GM21723 (cell line): ENCODE data around the gene ZPLD1.

Experiments
- ATAC-seq: cut with Tn5 transposase; IDR thresholded peaks from one replicate; pipeline ENCODE4 v1.9.1; 2021; ENCODE audit warnings: mild to moderate bottlenecking, moderate library complexity; ENCODE audit not compliant: unreplicated experiment

ZPLD1 gene

GRCh38 chr3:102434715-102435114 lies at the start of gene ZPLD1:
TSS of gene ZPLD1 (plus strand) at chr3:102435015. CDS start at chr3:102438488, 3,473 bp downstream.
- ATAC-seq = no peak

DNA sequence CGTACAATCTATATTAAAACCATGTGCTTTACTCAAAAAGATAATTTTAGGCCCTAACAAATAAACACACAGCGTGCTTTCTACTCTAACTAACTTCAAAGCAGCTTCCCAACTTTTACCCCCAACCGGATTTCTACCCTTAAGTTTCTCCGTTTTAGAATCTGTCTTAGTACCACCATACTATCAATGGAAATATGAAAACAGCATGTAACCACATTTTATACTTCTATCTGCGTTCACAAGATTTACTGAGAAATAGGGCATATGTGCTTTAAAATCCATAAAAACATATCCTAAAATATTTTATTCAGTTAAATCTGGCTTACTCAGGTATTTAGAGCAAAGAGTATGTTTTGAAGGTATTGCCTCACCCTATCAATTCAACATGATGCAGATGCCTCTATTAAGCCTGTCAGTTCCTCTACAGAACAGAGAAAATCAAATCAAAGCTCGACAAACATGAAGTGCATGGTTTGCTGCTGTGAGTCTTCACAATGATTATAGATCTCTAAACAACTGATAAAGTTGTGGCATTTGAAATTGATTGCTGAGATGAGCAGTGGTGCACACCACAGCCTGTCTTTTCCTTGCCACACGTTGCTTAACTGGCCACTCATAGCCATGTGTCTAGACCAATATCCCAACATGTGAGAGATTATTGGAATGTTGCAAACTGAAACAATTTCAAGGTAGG lies 44.5 kb upstream of the ZPLD1 start:
- ATAC-seq = no peak

DNA sequence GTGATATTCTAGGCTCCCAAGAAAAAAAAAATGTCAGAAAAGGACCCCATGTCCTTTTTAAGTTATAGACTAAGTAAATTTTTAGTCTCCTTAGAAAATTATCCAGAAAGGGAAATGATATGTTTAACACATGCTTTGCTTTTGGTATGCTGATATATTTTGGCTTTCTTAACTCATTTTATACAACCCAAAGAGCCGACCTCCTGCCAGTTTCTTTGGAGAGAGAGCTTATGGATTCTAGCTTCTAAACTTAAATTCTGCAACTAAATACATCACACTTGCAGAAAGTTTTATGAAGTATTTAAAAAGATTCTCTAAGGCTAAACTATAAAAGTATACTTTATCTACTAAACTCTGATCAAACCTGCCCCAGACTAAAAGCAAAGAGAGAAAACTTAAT lies 43.9 kb upstream of the ZPLD1 start:
- ATAC-seq = no peak

GRCh38 chr3:102391491-102391890 lies 43.3 kb upstream of the ZPLD1 start:
- no peak for ATAC-seq

- ATAC-seq = no peak
These were observed 40.3 kb upstream of the ZPLD1 start for GRCh38 chr3:102394517-102394916.

GRCh38 chr3:102398176-102398575 lies 36.6 kb upstream of the ZPLD1 start:
- no peak for ATAC-seq

DNA sequence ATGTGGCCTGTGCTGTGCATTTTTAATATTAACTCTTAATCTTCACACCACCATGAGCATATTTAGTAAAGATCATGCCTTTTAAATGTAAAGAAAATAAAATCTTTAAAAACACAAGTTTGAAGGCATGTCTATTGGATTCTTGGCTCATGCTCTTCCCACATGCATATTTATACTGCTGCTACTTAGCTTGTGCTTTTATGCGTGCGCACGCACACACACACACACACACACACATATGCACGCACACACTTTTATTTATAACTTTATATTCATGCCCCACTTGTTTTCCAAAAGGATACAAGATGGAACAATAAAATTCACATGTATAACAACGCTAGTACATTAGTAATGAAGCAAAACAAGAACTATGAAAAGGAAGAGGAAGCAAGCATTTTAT lies 36.1 kb upstream of the ZPLD1 start:
- no peak for ATAC-seq

GRCh38 chr3:102400142-102400541 lies 34.7 kb upstream of the ZPLD1 start:
- no peak for ATAC-seq

- no peak for ATAC-seq
These were observed 34.0 kb upstream of the ZPLD1 start for GRCh38 chr3:102400766-102401165.

GRCh38 chr3:102410616-102411015 lies 24.2 kb upstream of the ZPLD1 start:
- ATAC-seq = no peak

DNA sequence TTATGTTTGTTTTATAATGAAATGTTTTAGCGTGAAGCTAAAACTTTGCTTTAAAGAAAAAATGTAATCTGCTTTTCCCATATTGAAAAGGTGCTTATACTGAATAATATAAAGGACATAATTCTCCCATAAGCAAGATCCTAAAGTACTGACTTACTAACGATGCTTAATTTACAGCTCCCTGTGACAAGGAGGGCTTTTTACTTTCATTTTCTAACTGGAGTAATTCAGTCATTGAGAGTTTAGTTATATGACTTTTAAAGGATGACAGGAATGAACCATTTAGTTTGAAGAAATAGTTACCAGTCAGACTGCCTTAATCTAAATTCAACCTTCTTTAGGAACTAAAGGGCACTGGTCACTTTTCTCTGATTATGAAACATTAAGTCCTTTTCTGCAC lies 19.3 kb upstream of the ZPLD1 start:
- ATAC-seq = peak; percentile 55

GRCh38 chr3:102419786-102420185 lies 15.0 kb upstream of the ZPLD1 start:
- ATAC-seq = no peak

- no peak for ATAC-seq
These were observed 7.0 kb downstream of the ZPLD1 start for GRCh38 chr3:102441832-102442231.

DNA sequence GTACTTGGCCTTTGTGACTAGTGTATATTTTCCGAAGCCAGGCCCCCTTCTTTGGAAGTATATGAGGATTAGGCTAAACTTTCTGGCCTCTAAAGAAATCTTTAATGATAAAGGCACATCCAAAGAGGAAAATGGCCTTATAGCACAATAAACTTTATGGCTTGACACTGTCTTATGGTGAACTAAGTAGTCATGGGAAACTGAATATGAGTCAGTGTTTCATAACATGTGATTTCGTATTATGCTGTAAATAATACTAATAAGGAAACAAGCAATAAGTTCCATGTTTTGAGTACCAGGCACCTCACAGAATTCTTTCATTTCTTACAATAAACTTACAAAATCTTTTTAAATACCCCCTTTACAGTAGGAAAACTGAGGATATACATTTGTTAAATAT lies 8.2 kb downstream of the ZPLD1 start:
- ATAC-seq = no peak

GRCh38 chr3:102444101-102444500 lies 9.3 kb downstream of the ZPLD1 start:
- ATAC-seq = no peak

GRCh38 chr3:102447272-102447671 lies 12.5 kb downstream of the ZPLD1 start:
- no peak for ATAC-seq

- ATAC-seq = no peak
These were observed 14.5 kb downstream of the ZPLD1 start for GRCh38 chr3:102449341-102449740.

- no peak for ATAC-seq
These were observed 15.1 kb downstream of the ZPLD1 start for GRCh38 chr3:102449930-102450329.

DNA sequence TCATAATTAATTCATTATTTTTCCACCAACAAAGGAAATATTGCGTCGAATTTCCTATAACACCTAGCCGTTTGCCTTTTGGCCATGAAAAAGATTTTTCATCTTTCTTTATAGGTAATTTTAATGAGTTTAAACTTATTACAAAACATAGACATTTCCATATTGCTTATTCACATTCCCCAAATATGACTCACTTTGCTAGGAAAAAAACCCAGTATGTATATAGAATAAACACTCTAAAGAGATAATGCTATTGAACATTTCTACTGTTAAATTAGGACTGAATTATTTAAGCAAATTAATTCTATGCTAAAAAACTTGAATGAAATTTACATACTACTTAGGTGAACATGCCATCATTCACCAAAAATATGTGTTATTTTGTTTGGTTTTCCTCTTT lies 16.2 kb downstream of the ZPLD1 start:
- ATAC-seq = no peak

DNA sequence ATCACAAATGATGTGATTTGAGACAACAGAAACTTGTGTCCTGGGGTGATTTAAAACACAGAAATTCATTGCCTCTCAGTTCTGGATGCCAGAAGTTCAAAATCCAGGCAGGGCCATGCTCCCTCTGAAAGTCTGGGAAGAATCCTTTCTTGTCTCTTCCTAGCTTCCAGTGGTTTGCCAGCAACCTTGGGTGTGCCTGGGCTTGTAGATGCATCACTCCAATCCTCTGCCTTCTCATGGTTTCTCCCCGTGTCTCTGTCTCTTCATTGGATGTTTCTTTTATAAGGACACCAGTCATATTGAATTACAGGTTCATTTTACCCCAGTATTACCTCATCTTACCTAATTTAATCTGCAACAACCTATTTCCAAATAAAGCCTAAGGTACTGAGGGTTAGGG lies 16.7 kb downstream of the ZPLD1 start:
- no peak for ATAC-seq

GRCh38 chr3:102454181-102454580 lies 19.4 kb downstream of the ZPLD1 start:
- no peak for ATAC-seq

DNA sequence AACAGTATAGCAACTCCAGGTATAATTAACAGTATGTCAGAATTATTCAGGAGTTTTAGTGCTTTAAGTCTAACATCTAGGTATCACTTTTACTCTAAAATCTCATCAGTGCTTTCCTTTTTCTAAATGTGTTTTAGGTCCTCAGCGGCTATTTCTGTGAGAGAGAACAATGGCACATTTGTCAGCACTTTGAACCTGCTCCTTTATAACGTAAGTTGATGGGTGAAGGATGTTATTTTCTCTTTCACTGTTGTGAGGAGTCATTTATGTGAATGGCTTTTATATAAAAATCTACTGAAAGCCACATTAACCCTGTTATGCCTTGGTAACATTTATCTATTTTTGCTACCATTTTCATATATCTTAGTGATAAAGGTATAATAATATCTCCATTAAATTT lies 22.8 kb downstream of the ZPLD1 start:
- no peak for ATAC-seq

- ATAC-seq = no peak
These were observed 25.8 kb downstream of the ZPLD1 start for GRCh38 chr3:102460579-102460978.
